HG03066 (cell line): ENCODE measurements around the gene ACP3.
"Not testable (repeated sequence)": the region's sequence is repeated elsewhere in the genome, so short reads cannot be mapped to it uniquely, and the experiment has no call there.

Experiments used
- ATAC-seq: cut with Tn5 transposase; IDR thresholded peaks from one replicate; pipeline ENCODE4 v1.9.1; 2021; ENCODE audit warnings: low read depth; ENCODE audit not compliant: unreplicated experiment

Gene ACP3

GRCh38 chr3:132354916-132355702, 37.9 kb downstream of the ACP3 start:
- ATAC-seq = no peak

- ATAC-seq = no peak
Observed at GRCh38 chr3:132356568-132356967, 39.4 kb downstream of the ACP3 start.

- no peak for ATAC-seq
Observed at GRCh38 chr3:132360717-132361116, 43.5 kb downstream of the ACP3 start.

- no peak for ATAC-seq
Observed at GRCh38 chr3:132362329-132362728, 45.1 kb downstream of the ACP3 start.

GRCh38 chr3:132368515-132368914, 51.3 kb downstream of the ACP3 start:
- ATAC-seq = no peak

- ATAC-seq = no peak
Observed at GRCh38 chr3:132368962-132369361, 51.8 kb downstream of the ACP3 start.

GRCh38 chr3:132376945-132377354, 59.7 kb downstream of the ACP3 start:
- ATAC-seq = not testable (repeated sequence)

- no peak for ATAC-seq
Observed at GRCh38 chr3:132378048-132378762, 61.0 kb downstream of the ACP3 start.

GRCh38 chr3:132378846-132379245, 61.6 kb downstream of the ACP3 start:
- no peak for ATAC-seq

- no peak for ATAC-seq
Observed at GRCh38 chr3:132380920-132381319, 63.7 kb downstream of the ACP3 start.

GRCh38 chr3:132381348-132381944, 64.2 kb downstream of the ACP3 start:
- no peak for ATAC-seq

- ATAC-seq = no peak
Observed at GRCh38 chr3:132382267-132382666, 65.1 kb downstream of the ACP3 start.

- no peak for ATAC-seq
Observed at GRCh38 chr3:132382688-132383194, 65.5 kb downstream of the ACP3 start.

- ATAC-seq = no peak
Observed at GRCh38 chr3:132386259-132386658, 69.1 kb downstream of the ACP3 start.

- ATAC-seq = not testable (repeated sequence)
Observed at GRCh38 chr3:132392675-132393074, 75.5 kb downstream of the ACP3 start.

- ATAC-seq = no peak
Observed at GRCh38 chr3:132394320-132394719, 77.1 kb downstream of the ACP3 start.

- no peak for ATAC-seq
Observed at GRCh38 chr3:132395126-132395525, 77.9 kb downstream of the ACP3 start.

- no peak for ATAC-seq
Observed at GRCh38 chr3:132396255-132396654, 79.0 kb downstream of the ACP3 start.

GRCh38 chr3:132396776-132397175, 79.6 kb downstream of the ACP3 start:
- ATAC-seq = not testable (repeated sequence)

GRCh38 chr3:132399054-132399929, 82.1 kb downstream of the ACP3 start:
- ATAC-seq = no peak
